Measurements from ENCODE around the gene DIP2C. TPM values are rescaled to one million over a fixed set of nuclear protein-coding genes. Genes with fewer than 3 reads are reported as not detected.
A peak's percentile ranks its signal among the peaks of the same experiment; 100 is the strongest.

DIP2C gene
- total RNA-seq, 1 donor from 2014 or later, result 11.4 TPM

GRCh38 chr10:384538-385305 is 304.7 kb downstream of the DIP2C start:
- TF ChIP-seq CTCF (conservative IDR thresholded peaks at IDR 0.05; ENCODE audit: low read depth, low read length), result no peak
- no peak overlapping the region for H3K4me3 ChIP-seq (ENCODE audit: low read depth, low read length)
- DNase-seq (ENCODE audit: low read depth), result no peak

DNA sequence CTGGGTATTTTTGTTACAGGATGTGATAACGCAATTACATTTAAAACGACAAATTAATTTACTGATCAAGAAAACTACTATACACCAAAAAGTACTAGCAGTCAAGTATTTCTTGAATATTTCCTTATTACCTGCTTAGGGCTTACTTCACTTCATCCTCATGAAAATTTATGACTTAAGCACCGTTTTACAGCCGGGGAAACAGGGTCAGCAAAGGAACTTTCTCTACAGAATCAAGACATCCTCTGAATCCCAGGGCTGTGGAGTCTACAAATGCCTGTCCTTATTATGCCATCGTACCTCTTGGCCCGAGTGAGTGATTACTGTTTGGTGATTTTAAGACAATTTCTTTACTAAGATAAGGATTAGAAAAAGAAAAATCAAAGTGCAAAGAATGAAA is 305.9 kb downstream of the DIP2C start:
- DNase-seq (ENCODE audit: low read depth), result no peak
- H3K4me3 ChIP-seq (ENCODE audit: low read depth, low read length), result no peak overlapping the region
- no peak for TF ChIP-seq CTCF (conservative IDR thresholded peaks at IDR 0.05; ENCODE audit: low read depth, low read length)

GRCh38 chr10:381805-382204 is 307.7 kb downstream of the DIP2C start:
- TF ChIP-seq CTCF (conservative IDR thresholded peaks at IDR 0.05; ENCODE audit: low read depth, low read length), result no peak
- H3K4me3 ChIP-seq (ENCODE audit: low read depth, low read length), result no peak overlapping the region
- DNase-seq (ENCODE audit: low read depth), result no peak

DNA sequence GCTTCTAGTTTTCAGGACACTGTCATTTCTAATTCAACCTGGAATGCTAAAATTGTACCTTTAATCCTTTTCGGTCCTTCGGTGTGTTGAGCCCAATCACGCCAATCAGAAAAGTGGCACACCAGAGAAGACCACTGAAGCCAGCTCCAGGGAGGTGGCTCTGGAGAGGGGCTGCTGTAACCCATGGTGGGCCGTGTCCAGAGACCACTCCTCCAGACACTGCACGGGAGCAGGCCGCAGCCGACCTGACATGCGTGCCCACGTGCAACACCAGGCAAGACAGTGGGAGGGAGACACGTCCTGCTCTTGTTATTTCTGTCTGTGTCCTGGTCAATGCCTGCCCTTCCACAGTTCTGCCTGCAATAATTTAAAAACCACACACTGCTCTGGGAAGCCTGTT is 308.1 kb downstream of the DIP2C start:
- no peak for TF ChIP-seq CTCF (conservative IDR thresholded peaks at IDR 0.05; ENCODE audit: low read depth, low read length)
- no peak for DNase-seq (ENCODE audit: low read depth)
- H3K4me3 ChIP-seq (ENCODE audit: low read depth, low read length), result no peak overlapping the region

DNA sequence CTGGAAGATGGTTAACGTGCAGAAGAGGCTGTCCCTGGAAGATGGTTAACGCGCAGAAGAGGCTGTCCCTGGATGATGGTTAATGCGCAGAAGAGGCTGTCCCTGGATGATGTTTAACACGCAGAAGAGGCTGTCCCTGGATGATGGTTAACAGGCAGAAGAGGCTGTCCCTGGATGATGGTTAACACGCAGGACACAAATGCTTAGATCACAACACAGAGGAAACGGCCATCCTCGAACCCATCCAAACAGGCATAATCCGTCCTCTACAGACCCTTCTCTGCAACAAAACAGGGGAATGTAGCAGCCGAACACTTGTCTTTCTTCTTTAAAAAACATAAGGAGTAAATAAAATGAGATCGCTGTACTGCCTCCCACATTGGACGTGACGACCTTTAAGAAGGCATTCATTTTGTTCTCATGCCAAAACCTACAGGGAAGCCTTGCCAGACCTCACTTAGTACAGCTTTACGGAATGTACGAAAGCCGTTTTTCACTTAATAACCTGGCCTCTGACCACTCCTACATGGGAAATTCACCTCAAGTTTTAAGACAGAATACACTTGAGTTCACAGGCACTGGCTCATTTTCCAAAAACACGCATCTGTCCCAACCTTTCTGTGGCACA is 309.0 kb downstream of the DIP2C start:
- DNase-seq (ENCODE audit: low read depth), result no peak
- TF ChIP-seq CTCF (conservative IDR thresholded peaks at IDR 0.05; ENCODE audit: low read depth, low read length), result no peak
- no peak overlapping the region for H3K4me3 ChIP-seq (ENCODE audit: low read depth, low read length)

- peak; percentile 4 for DNase-seq (ENCODE audit: low read depth)
- peak; percentile 31 for TF ChIP-seq CTCF (conservative IDR thresholded peaks at IDR 0.05; ENCODE audit: low read depth, low read length)
- no peak overlapping the region for H3K4me3 ChIP-seq (ENCODE audit: low read depth, low read length)
These were observed 310.4 kb downstream of the DIP2C start for GRCh38 chr10:378930-379704.
